SKM-1 (cell line): ENCODE data around the gene KRT14.
"Not testable (repeated sequence)": the region's sequence is repeated elsewhere in the genome, so short reads cannot be mapped to it uniquely, and the experiment has no call there.

Experiments used
- DNase-seq: peaks from one replicate; lab custom pipeline; 2025; ENCODE audit not compliant: unreplicated experiment; lab: John Stamatoyannopoulos, UW

Gene KRT14

DNA sequence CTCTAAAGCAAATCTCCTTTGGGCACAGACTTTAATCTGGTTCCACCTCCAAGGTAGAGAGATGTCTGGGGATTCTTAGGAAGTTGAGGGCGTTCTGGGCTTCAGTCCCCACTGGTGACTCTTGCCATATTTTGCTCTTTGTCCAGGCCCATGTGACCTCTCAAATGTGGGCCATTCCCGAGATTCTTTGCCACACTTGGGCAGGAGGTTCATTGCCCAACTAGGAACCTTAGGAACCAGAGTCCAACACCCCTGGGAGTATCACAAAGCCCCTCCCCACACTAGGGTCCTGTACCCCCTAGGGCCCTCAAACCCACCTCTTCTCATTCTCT is 6.5 kb downstream of the KRT14 start:
- DNase-seq: no peak

DNA sequence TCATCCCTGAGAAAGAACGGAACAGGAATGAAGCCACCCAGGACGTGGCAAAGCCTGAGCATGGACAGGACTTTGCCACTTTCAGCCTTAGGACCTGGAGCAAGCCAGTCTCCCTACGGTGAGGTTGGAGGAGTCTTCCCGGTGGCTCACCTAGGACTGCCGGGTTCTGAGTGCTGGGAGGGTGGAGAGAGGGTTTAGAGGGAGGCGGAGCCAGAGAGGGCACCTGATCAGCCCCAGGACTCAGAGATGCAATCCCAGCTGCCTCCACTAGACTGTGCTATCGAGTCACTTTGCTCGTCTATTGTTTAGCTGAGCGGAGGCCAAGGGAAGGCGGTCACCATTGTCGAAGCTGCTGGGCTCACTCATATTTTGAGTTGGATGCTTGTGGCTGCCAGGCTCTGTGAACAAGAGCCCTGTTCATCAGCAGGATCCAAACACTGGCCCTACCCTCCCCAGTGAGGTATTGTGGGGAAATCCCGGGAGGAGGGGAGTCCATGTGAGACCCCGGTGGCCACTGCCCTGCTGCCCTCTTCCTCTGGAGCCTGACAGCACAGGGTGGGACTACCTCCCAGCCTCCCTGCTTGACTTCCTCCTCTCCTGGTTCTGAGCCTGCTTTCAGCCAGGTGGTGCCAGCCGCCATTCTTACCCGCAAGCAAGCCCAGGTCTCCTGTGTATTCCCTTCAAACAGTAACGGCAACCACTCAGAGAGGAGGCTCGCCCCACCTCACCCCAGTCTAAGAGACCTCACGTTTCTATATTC is 7.0 kb downstream of the KRT14 start:
- peak; percentile 74 for DNase-seq

DNA sequence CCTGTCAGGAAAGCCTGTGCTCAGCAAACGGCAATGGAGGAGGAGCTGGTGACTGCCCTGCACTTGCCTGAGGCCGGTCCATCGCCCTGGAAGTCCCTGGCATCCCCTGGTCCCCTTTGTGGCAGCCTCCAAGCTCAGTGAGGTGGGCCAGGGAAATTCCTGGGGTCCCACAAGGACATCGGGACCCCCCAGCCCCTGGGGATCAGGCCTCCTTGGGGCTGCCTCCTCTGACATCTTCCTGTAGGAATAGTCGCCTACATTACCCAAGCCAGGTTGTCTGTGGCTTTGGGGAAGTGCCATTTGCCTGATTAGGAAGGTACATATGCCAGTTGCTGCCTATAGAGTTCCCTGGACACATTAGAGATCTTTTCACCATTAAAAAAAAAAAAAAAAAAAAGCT is 7.7 kb downstream of the KRT14 start:
- DNase-seq: no peak

DNA sequence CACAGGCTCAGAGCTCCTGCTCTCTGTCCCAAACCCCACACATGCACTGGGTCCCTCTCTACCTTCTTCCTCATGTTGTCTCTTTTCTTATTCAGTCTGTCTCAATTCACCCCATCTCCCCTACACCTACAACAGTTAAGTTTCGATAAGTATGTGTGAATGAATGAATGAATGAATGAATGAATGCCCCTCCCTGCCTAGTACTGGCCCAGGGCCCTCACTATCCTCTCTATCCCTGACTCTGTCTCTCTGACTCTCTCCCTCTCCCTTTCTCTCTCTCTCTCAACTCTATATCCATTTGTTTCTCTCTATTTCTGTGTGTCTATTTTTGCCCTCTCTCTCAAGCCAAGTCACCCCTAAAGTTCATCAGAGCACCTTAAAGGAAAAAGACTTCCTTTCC is 8.2 kb downstream of the KRT14 start:
- no peak for DNase-seq

DNA sequence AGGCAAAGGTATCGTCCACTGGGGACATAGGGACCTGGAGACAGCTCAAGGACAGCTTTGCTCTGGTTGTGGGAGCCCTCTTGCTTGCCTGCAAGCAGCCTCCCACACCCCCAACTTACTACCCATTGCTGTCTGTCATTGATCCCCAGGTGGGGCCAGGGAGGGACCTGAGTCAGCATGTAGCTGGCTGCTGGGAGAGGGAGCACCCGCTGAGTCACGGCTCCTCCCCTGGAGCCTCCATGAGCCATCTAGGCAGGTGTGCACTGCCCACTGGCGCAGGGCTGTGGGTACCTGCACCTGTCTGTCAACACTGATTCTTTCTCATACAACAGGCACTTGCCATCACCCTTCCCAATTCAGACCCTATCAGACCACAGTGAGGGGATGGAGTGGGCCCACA is 10.0 kb downstream of the KRT14 start:
- DNase-seq: not testable (repeated sequence)

DNA sequence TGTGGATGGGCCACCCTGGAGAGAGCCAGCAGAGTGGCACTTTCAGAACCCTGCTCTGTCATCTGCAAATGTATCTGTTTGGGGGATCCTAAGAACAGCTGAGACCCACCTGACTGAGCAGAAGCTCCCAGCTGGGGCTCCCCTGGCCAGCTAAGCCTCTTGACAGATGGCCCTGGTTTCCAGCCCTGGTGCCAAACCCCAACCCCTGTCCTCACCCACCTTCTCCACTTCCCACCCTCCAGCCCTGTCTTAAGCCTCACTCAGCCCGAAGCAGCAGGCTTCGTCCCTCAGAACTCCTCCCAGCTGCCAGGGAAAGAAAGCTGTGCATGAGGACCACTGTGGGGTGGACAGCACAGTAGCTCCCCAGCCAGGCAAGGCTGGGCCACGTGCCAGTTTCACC is 11.4 kb downstream of the KRT14 start:
- no peak for DNase-seq

DNA sequence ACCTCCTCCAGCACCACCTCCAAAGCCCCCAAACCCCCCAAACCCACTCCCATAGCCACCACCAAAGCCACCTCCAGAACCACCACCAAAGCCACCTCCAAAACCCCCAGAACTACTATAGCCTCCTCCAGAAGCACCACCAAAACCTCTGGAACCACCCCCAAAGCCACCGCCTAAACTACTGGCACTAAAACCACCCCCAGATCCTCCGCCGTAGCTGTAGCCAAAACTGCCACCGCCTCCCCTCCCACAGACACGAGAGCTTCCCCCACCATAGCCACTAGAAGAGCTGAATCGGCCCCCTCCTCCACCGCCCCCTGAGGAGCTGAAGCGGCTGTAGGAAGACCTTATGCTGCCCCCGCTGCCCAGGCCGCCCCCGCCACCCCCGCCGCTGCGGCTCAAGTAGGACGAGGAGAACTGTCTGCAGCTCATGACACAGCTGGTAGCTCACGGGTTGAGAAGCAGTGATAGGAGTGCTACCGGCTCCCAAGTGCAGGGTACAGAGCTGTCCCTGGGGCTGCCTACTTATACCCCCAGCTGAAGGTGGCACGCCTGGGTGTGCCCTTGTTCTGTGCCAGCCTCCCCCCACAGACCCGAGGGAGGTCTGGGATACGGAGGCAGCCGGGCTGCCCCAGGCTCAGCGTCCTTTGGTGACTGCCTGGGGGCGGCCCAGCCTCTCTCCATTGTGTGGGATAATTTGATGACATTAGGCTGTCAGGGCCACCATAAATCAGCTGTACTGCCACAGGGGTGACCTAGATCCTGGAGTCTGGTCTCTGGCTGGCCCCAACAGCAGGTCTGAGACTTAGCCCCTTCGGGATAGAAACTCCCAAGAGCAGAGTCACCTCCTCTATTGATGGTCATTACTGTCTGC is 14.9 kb downstream of the KRT14 start, which contains the start of gene KRT9:
Gene KRT9, minus strand, starts transcription at position 499 of the 874 bp plus-strand sequence. Its CDS starts 67 bp downstream, at position 432.
- no peak for DNase-seq

DNA sequence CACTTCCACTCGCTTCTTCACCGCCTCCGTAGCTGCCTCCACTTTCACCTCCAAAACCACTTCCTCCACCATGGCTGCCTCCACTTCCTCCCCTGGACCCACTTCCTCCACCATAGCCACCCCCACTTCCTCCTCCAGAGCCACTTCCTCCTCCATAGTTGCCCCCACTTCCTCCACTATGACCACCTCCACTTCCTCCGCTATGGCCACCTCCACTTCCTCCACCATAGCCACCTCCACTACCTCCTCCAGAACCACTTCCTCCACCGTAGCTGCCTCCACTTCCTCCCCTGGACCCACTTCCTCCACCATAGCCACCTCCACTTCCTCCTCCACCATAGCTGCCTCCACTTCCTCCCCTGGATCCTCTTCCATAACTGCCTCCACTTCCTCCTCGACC is 19.4 kb downstream of the KRT14 start:
- DNase-seq: peak; percentile 11

DNA sequence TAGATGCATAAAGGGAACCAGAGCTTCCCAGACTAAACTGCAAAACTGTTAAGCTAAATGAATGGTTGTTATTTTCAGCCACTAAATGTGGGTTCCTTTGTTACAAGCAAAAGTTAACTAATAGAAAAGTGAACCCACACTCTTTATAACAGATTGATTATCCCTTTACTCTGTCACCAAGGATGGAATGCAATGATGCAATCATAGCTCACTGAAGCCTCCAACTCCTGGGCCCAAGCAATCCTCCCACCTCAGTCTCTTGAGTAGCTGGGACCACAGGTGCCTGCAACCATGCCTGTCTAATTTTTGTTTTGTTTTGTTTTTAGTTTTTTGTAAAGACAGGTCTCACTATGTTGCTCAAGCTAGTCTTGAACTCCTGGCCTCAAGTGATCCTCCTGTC is 21.4 kb downstream of the KRT14 start:
- DNase-seq: no peak

DNA sequence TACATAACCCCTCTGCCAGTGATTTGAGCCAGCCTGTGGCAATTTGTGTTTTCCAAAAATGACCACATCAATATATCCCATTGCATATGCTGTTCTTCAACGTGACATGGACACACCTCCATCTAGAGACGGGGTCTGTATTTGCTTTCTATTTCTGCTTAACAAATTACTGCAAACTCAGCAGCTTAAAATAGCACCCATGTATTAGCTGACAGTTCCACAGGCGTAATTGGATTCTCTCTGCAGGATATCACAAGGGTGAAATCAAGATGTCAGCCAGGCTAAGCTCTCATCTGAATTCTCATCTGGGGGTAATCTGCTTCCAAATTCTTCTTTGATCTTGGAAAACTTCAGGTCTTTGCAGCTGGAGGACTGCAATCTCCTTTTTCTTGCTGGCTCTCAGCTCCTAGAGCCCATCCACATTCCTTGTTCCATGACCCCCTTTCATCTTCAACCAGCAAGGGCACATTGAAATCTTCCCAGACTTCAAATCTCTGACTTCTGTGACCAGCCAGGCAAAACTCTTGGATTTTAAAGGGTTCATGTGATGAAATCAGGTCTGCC is 23.0 kb downstream of the KRT14 start:
- no peak for DNase-seq

DNA sequence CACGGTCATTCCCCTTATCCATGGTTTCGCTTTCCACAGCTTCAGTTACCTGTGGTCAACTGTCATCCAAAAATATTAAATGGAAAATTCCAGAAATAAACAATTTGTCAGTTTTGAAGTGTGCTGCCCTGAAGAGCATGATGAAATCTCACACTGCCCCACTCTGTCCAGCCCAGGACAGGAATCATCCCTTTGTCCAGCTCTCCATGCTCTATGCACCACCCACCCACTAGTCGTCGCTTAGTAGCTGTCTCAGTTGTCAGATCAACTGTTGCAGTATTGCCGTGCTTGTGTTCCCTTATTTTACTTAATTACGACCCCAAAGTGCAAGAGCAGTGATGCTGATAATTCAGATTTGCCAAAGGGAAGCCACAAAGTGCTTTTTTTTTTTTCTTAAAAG is 25.1 kb downstream of the KRT14 start:
- no peak for DNase-seq

DNA sequence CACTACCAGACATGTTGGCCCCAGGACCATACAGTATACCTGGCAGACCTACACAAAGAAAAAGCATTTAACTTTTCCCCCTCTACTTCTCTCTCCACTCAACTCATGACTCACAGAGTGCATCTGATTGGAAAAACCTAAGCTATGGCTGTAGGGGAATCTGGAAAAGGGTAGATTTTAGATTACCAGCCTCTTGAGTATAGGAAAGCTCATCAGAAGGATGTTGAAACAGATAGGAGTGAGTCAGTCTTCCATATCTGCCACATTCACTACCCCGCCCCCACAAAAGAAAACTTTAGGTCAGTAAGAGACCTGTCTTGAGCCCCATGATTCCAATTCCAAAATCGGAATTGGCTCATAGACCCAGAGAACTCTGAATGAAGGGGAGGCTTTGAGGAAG is 27.1 kb downstream of the KRT14 start:
- DNase-seq: no peak

DNA sequence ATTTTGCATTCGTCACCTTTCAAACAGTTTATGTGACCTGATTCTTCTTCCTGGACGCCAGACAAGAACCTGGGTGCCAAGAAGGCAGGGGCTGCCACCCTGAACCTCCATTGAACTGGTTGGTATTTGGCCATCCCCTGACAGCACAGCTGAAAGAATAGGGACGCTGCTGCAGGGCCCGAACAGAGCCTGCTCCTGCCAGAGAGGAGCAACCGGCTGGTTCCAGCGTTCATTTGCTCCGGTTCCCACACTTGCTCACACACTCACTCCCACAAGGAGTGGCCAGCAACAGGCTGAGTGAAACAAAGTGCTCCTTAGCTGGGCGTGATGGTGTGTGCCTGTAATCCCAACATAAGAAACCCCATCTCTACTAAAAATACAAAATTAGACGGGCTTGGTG is 29.8 kb downstream of the KRT14 start:
- no peak for DNase-seq

DNA sequence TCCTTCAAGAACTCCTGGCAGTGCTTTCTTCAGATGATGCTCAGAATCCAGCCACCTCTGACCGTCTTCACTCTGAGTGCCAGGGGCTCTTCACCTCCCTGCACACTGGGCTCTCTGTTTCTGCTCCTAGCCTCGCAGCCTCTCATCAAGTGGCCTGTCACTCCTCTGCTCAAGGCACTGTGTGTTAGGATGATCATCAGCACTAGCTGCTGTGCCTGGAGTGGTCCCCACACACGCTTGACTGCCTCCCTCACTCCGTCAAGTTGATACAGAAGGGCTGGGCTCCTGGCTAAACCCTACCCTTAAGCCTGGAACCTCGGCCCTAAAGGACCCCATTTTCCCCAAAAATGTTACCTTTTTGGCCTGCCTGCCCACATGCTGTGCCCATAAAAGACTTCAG is 30.4 kb downstream of the KRT14 start:
- DNase-seq: no peak

DNA sequence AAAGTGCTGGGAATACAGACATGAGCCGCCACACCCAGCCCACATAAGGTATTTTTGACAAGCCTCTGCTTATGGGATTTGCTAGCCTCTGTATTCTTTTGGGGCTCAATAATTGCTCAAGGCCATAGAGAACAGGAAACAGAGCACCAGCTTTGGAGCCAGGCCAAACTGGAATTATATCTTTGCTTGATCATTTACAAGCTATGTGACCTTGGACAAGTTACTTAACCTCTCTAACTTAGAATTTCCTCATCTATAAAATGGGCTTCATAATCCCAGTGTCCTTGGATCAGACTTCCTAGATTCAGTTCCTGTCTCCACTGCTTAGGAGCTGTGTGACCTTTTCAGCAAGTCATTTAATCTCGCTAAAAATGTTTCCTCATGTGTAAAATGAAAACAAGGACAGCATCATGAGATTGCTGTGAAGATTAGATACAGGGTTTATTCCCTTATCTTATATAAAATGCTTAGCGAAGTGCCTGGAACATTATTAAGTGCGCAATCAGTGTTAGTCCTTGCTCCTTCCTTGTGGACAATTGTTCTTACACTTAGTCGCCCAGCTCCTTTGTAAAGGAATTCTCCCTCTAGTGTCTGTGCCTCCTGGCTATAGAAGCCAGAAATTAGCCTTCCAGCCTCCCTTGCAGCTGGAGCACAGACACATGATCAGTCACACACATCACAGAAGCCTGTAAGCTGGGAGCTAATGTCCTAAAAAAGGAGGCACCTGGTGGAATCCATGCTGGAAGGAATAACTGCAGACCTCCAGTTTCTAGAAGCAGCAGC is 31.4 kb downstream of the KRT14 start:
- DNase-seq: no peak

DNA sequence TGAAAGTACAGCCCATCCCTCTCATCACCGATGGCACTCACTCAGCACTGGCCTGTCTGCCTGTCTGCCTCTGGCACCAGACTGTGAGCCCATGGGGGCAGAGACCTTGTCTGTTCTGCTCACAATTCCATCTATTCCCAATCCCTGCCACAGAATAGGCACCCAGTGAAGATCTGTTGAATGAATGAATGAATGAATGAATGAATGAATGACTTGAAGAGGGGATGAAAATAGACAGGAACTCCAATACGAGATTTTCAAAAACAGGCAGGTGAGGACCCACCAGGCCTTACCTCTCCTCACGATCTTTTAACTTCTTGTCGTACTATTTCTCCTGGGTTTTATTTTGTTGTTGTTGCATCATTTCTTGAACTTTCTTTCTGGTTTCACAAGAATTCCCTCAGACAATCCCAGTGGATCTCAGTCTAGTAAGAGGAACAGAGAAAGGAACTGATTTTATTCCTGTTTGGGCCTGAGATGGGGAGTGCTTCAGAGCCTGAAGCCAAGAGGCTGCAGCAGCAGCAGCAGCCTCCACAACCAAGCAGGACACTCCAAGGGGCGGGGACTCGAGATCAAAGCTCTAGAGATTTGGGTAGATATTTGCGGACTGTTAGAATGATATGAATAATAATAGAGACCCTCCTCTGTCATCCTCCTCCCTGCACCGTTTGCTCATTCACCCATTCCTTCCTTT is 32.6 kb downstream of the KRT14 start:
- no peak for DNase-seq

DNA sequence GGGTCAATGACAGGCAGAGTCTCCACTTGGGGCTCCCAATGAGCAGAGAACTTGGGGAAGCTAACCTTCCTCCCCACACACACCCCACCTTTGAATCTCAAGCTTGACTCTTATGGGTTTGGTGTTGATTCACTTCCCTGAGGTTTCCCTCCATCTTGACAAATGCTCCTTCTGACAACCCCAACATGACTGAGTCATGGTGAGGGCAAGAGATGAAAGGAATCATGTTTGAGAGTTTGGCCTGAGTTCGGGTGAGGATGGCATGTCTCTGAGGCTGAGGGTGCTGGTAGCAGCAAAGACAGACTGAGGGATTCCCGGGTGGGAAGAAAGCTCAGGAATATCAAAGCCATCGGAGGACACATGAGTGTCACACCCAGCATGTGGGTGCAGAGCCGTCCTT is 33.5 kb downstream of the KRT14 start:
- no peak for DNase-seq

DNA sequence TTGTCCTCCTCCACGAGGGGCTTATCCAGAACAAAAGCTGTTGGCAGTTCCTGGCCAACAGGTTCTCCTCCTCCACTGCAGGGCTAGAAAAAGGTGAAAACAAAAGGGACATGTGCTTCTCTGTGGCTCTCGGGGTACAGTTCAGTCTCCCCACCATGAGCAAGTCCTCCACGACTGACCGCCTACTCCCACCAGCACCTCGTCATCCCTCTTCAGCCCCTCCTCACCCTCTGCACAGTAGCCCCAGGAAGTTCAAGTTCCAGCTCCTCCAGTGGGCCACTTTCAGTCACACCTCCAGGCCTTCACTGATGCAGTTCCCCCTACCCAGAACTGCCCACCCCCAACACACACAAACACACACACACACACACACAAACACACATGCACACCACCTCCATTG is 34.2 kb downstream of the KRT14 start:
- DNase-seq: no peak

DNA sequence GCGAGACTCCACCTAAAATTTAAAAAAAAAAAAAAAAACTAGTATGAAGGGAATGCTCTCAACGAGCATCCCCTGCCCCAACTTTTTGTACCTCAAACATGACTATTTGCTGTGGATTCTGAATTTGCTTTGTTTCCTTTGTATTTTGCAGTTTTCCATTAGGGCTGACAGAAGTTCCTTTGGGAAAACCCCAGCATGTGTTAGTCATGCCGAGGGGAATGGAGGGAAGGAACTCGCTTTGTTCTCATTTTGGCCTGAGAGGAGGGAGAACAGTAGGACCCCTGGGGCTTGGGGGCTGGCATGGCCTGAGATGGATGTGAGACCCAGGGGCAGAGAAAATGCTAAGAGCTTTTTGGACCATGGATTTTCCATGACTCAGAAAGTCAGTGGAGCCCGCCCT is 35.3 kb downstream of the KRT14 start:
- DNase-seq: no peak

DNA sequence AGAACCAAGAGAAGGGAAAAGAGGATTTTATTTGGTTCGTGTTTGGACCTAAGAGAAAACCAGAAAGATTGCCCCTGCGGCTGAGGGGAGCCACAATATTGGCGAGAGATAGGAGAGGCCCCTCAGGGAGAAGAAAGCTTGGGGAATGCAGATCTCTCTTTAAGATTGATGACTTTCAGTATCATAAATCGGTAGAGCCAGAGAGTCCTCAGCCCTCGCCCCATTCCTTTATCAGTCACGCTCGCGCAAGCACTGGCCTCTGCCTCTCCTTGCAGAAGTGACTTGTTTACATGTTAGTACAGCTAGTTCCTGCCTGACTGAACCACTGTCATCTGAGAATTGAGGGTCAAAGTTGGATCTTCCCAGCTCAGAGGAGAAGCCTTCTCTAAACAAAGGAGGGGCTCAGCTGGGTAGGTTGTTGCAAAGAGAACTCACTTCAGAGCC is 37.1 kb downstream of the KRT14 start:
- no peak for DNase-seq
